LNCaP clone FGC (cell line): ENCODE data around the gene TEKT1.
"Not testable (repeated sequence)": the region's sequence is repeated elsewhere in the genome, so short reads cannot be mapped to it uniquely, and the experiment has no call there.

Source experiments
- DNase-seq: peaks from one replicate; pipeline ENCODE4 v3.0.0-alpha.2; 2011; ENCODE audit warnings: low read depth
- H3K4me3 ChIP-seq: 2 replicates; pipeline ENCODE4 v1.5.1; 2011; ENCODE audit warnings: mild to moderate bottlenecking, low read depth, low read length, control low read depth
- CTCF ChIP-seq: IDR thresholded peaks from 2 replicates; pipeline ENCODE4 v1.5.1; 2012; ENCODE audit warnings: mild to moderate bottlenecking; ENCODE audit not compliant: control insufficient read depth, insufficient read depth; ENCODE audit errors: extremely low read depth

Gene TEKT1

GRCh38 chr17:6831661-6832263, at the start of gene TEKT1:
Gene TEKT1, minus strand, starts transcription at chr17:6831729. Its CDS starts 1,353 bp downstream, at chr17:6830376.
- peak within 1 kb of the TSS; percentile 17 for H3K4me3 ChIP-seq
- no peak for TF ChIP-seq CTCF
- DNase-seq = peak; percentile 38

- DNase-seq, H3K4me3 ChIP-seq: not testable (repeated sequence)
These were observed 47.9 kb upstream of the TEKT1 start for GRCh38 chr17:6879221-6879975.

GRCh38 chr17:6875276-6875675, 43.7 kb upstream of the TEKT1 start:
- not testable (repeated sequence) for H3K4me3 ChIP-seq, DNase-seq

- TF ChIP-seq CTCF = no peak
- H3K4me3 ChIP-seq = no peak overlapping the region
- DNase-seq = no peak
These were observed 41.4 kb upstream of the TEKT1 start for GRCh38 chr17:6872936-6873335.

- no peak overlapping the region for H3K4me3 ChIP-seq
- no peak for DNase-seq
- TF ChIP-seq CTCF = no peak
These were observed 39.3 kb upstream of the TEKT1 start for GRCh38 chr17:6870841-6871240.

GRCh38 chr17:6868582-6868981, 37.1 kb upstream of the TEKT1 start:
- no peak for DNase-seq
- H3K4me3 ChIP-seq = no peak overlapping the region
- no peak for TF ChIP-seq CTCF

GRCh38 chr17:6867849-6868248, 36.3 kb upstream of the TEKT1 start:
- no peak for DNase-seq
- H3K4me3 ChIP-seq = no peak overlapping the region
- no peak for TF ChIP-seq CTCF

GRCh38 chr17:6862825-6863224, 31.3 kb upstream of the TEKT1 start:
- DNase-seq = no peak
- no peak for TF ChIP-seq CTCF
- no peak overlapping the region for H3K4me3 ChIP-seq
